A549 (cell line): ENCODE measurements around the gene AGXT. TPM values are rescaled to one million over a fixed set of nuclear protein-coding genes. Genes with fewer than 3 reads are reported as not detected.
A peak's percentile ranks its signal among the peaks of the same experiment; 100 is the strongest.

Experiments used
- ATAC-seq, 2 experiments: fragments of 200-7000 bp in 1 of 2; fragments of >200 bp in 1 of 2; cut with Nextera tagmentation in 1 of 2; cut with Tn5 transposase in 1 of 2; 3 replicates each; pipeline versions ENCODE4 v1.8.0 to v1.9.1; 2018 to 2020; ENCODE audit warnings: mild to moderate bottlenecking in 1 of 2, moderate library complexity in 1 of 2
- CTCF ChIA-PET: fragments of 300-600 bp; sonication (Branson Sonifier 250); formaldehyde crosslinking; extraction: SDS; loops from one replicate; lab custom pipeline; 2021; ENCODE audit warnings: antibody characterized with exemption, inconsistent platforms; lab: Yijun Ruan, JAX
- POLR2A ChIA-PET: fragments of 350-600 bp; formaldehyde crosslinking; extraction: SDS; loops from one replicate; lab custom pipeline; 2021; ENCODE audit warnings: antibody characterized with exemption, inconsistent platforms; lab: Yijun Ruan, JAX
- DNase-seq, 2 experiments: peaks; one replicate each; pipeline versions ENCODE4 v3.0.0 to v3.0.0-alpha.2; 2011 to 2016; ENCODE audit warnings: low read depth in 1 of 2, low spot score in 1 of 2
- FAIRE-seq: peaks from 2 replicates; lab custom pipeline; 2011; peaks lifted over from hg19 to GRCh38; lab: Jason Lieb, UNC
- H3K27ac ChIP-seq, 2 experiments: fragments of >200 bp; sonication (Bioruptor Twin); formaldehyde crosslinking; 3 replicates each; pipeline ENCODE4 v1.5.1; 2016 to 2017
- H3K4me1 ChIP-seq: fragments of >200 bp; sonication (Bioruptor Twin); formaldehyde crosslinking; 3 replicates; pipeline ENCODE4 v1.6.1; 2016
- H3K4me2 ChIP-seq: fragments of >200 bp; sonication (Bioruptor Twin); formaldehyde crosslinking; 3 replicates; pipeline ENCODE4 v1.6.1; 2016
- H3K4me3 ChIP-seq: fragments of >200 bp; sonication (Bioruptor Twin); formaldehyde crosslinking; 3 replicates; pipeline ENCODE4 v1.5.1; 2016
- H3K9me3 ChIP-seq: fragments of >200 bp; sonication (Bioruptor Twin); formaldehyde crosslinking; 3 replicates; pipeline ENCODE4 v1.6.1; 2016
- CHD2 ChIP-seq: fragments of 150-350 bp; IDR thresholded peaks from 2 replicates; pipeline ENCODE4 v1.6.1; 2014; ENCODE audit warnings: low read length; ENCODE audit not compliant: partially characterized antibody
- FOSL2 ChIP-seq, 2 experiments: fragments of 450-650 bp in 1 of 2; fragments of >200 bp in 1 of 2; sonication (Bioruptor Twin) in 1 of 2; formaldehyde crosslinking; IDR thresholded peaks; 2 replicates each; pipeline versions ENCODE4 v1.5.0 to v1.6.1; 2016 to 2020; ENCODE audit warnings: mild to moderate bottlenecking in 1 of 2, moderate library complexity in 1 of 2
- FOXS1 ChIP-seq: fragments of 250-450 bp; sonication (Bioruptor Pico); IDR thresholded peaks from 2 replicates; pipeline ENCODE4 v1.5.0; 2020; ENCODE audit warnings: mild to moderate bottlenecking, moderate library complexity
- HOXB13 ChIP-seq: fragments of 250-450 bp; sonication (Bioruptor Pico); IDR thresholded peaks from 2 replicates; pipeline ENCODE4 v1.5.0; 2020; ENCODE audit warnings: low read depth, mild to moderate bottlenecking, moderate library complexity
- JUN ChIP-seq, 2 experiments: fragments of >200 bp; sonication (Bioruptor Twin); formaldehyde crosslinking; IDR thresholded peaks; 2 replicates in 1 of 2; 3 replicates in 1 of 2; pipeline ENCODE4 v1.6.1; 2016 to 2017
- MAFK ChIP-seq: fragments of 450-650 bp; IDR thresholded peaks from 2 replicates; pipeline ENCODE4 v1.6.1; 2014; ENCODE audit not compliant: partially characterized antibody
- RCOR1 ChIP-seq: fragments of 150-350 bp; IDR thresholded peaks from 2 replicates; pipeline ENCODE4 v1.6.1; 2014; ENCODE audit warnings: antibody characterized with exemption, low read length, low read depth
- WGBS: methylation state at CpG from one replicate; pipeline ENCODE4 v1.1.6; 2017; ENCODE audit errors: missing lambda C conversion rate; 5-methylcytosine and 5-hydroxymethylcytosine counted together
- polyA plus RNA-seq, 4 experiments: library from polyadenylated mRNA; depleted of rRNA in 3 of 4; stranded (reverse); fragments of >200 nt; fragmentation: RNase III in 1 of 4; extraction: RNeasy Plus Mini Kit Qiagen cat#74134 plus additional on column Dnase treatment in 1 of 4; gene quantifications; 2 replicates in 3 of 4; 3 replicates in 1 of 4; pipeline ENCODE4 v1.2.3, GENCODE V29; 2011 to 2017
- TF ChIP-seq, protein P1 (sequence below): fragments of >200 bp; sonication (Bioruptor Twin); formaldehyde crosslinking; IDR thresholded peaks from 3 replicates; pipeline ENCODE4 v1.6.1; 2016
- TF ChIP-seq, protein P2 (sequence below): fragments of 450-650 bp; IDR thresholded peaks from 2 replicates; pipeline ENCODE4 v1.6.1; 2014; ENCODE audit warnings: antibody characterized with exemption
- TF ChIP-seq, protein P3 (sequence below): IDR thresholded peaks from 2 replicates; pipeline ENCODE4 v1.6.1; 2012
- TF ChIP-seq, protein P4 (sequence below): fragments of >200 bp; sonication (Bioruptor Twin); formaldehyde crosslinking; IDR thresholded peaks from 3 replicates; pipeline ENCODE4 v1.5.1; 2016

Gene AGXT
- polyA plus RNA-seq, 2 of the 4 experiments (the other 2 are of a cell fraction): not detected

DNA sequence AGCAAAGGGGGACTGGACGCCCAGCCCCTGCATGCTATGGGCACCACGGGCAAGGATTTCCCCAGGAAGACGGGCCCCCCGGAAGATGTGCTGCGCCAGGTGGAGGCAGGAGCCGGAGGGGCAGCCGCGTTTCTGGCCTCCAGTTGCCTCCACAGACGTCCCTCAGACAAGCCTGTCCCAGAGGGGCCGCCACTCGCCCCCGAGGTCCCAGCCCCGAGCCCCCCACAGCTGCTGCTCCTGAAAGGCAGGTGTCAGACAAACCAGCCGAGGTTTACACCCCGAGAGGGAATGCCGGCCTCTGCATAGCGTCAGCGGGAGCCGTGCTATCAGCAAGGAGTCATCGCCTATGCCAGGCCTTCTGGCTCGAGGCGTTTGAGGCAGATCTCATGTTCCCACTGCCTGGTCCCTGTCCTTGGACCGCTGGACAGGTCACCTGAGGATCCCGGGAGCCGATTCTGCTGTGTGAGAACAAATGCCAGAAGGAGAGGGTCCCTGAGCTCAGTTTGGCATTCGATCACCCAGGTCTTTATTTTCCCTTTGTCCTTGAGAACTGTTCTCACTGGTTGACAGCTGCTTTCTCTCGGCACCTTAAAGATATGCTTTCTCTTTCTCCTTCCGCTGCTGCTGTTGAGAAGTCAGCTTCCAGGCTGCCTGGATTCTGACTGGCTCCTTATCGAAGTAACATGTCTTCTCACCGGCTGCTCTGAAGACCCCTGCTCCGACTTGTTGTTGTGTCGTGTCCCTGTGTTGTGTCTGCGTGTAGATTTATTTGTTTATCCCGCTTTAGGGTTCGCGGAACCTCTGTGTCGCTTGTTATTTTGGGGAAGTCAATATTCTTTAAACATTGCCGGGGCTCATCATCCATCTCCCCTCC lies 58.1 kb downstream of the AGXT start:
- 56% methylated on average over 28 of the region's 38 CpGs for WGBS
- TF ChIP-seq, protein P1, sequence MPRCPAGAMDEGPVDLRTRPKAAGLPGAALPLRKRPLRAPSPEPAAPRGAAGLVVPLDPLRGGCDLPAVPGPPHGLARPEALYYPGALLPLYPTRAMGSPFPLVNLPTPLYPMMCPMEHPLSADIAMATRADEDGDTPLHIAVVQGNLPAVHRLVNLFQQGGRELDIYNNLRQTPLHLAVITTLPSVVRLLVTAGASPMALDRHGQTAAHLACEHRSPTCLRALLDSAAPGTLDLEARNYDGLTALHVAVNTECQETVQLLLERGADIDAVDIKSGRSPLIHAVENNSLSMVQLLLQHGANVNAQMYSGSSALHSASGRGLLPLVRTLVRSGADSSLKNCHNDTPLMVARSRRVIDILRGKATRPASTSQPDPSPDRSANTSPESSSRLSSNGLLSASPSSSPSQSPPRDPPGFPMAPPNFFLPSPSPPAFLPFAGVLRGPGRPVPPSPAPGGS: no peak
- TF ChIP-seq CHD2 (no peak), HOXB13 (CRISPR knock-in tag) (no peak), FOXS1 (CRISPR knock-in tag) (no peak), JUN (IDR thresholded peaks at IDR 0.05) (no peak), RCOR1 (no peak)
- TF ChIP-seq, protein P2, sequence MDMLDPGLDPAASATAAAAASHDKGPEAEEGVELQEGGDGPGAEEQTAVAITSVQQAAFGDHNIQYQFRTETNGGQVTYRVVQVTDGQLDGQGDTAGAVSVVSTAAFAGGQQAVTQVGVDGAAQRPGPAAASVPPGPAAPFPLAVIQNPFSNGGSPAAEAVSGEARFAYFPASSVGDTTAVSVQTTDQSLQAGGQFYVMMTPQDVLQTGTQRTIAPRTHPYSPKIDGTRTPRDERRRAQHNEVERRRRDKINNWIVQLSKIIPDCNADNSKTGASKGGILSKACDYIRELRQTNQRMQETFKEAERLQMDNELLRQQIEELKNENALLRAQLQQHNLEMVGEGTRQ: no peak
- TF ChIP-seq, protein P3, sequence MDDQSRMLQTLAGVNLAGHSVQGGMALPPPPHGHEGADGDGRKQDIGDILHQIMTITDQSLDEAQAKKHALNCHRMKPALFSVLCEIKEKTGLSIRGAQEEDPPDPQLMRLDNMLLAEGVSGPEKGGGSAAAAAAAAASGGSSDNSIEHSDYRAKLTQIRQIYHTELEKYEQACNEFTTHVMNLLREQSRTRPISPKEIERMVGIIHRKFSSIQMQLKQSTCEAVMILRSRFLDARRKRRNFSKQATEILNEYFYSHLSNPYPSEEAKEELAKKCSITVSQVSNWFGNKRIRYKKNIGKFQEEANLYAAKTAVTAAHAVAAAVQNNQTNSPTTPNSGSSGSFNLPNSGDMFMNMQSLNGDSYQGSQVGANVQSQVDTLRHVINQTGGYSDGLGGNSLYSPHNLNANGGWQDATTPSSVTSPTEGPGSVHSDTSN: no peak
- TF ChIP-seq, all 56 proteins: peak for 0
- Histone ChIP-seq H3K4me1 (peaks cover 16% of the 10 kb centered on the region), H3K9me3 (no peaks in the 10 kb centered on the region), H3K4me2 (peak overlapping the region; percentile 21; the same call in 1 of the 3 replicates), H3K4me3 (no peak overlapping the region), H3K27ac (no peak overlapping the region; a peak in 1 of 6 replicates)
- DNase-seq (no peak), FAIRE-seq (no peak), ATAC-seq (peak; percentile 18 to 53; a peak in 3 of 6 replicates)
- ChIA-PET CTCF (interaction anchor here (0.8 to 2.1 kb wide), 6 partner anchors 9 to 91 kb away, joined by 3 to 5 read pairs (median 4); no protein-coding TSS in a partner anchor), POLR2A (no interaction called here)

- ATAC-seq (no peak), DNase-seq (no peak), FAIRE-seq (no peak)
- no peaks in the 10 kb centered on the region for H3K9me3 ChIP-seq
- 94% methylated on average over 7 of the region's 7 CpGs for WGBS
- ChIA-PET CTCF (interaction anchor here (0.8 to 2.1 kb wide), 6 partner anchors 8 to 91 kb away, joined by 3 to 5 read pairs (median 4); no protein-coding TSS in a partner anchor), POLR2A (no interaction called here)
- peaks cover 10% of the 10 kb centered on the region for H3K4me1 ChIP-seq
- no peak overlapping the region for H3K4me2 ChIP-seq
- TF ChIP-seq MAFK (peak; percentile 52), FOSL2 (IDR thresholded peaks at IDR 0.05) (no peak), FOSL2 (CRISPR knock-in tag; IDR thresholded peaks at IDR 0.05) (no peak)
- TF ChIP-seq, protein P4, sequence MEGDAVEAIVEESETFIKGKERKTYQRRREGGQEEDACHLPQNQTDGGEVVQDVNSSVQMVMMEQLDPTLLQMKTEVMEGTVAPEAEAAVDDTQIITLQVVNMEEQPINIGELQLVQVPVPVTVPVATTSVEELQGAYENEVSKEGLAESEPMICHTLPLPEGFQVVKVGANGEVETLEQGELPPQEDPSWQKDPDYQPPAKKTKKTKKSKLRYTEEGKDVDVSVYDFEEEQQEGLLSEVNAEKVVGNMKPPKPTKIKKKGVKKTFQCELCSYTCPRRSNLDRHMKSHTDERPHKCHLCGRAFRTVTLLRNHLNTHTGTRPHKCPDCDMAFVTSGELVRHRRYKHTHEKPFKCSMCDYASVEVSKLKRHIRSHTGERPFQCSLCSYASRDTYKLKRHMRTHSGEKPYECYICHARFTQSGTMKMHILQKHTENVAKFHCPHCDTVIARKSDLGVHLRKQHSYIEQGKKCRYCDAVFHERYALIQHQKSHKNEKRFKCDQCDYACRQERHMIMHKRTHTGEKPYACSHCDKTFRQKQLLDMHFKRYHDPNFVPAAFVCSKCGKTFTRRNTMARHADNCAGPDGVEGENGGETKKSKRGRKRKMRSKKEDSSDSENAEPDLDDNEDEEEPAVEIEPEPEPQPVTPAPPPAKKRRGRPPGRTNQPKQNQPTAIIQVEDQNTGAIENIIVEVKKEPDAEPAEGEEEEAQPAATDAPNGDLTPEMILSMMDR: no peak
- H3K27ac ChIP-seq: no peak overlapping the region
- H3K4me3 ChIP-seq: no peak overlapping the region
These were observed 58.8 kb downstream of the AGXT start for GRCh38 chr2:240927390-240927781.

DNA sequence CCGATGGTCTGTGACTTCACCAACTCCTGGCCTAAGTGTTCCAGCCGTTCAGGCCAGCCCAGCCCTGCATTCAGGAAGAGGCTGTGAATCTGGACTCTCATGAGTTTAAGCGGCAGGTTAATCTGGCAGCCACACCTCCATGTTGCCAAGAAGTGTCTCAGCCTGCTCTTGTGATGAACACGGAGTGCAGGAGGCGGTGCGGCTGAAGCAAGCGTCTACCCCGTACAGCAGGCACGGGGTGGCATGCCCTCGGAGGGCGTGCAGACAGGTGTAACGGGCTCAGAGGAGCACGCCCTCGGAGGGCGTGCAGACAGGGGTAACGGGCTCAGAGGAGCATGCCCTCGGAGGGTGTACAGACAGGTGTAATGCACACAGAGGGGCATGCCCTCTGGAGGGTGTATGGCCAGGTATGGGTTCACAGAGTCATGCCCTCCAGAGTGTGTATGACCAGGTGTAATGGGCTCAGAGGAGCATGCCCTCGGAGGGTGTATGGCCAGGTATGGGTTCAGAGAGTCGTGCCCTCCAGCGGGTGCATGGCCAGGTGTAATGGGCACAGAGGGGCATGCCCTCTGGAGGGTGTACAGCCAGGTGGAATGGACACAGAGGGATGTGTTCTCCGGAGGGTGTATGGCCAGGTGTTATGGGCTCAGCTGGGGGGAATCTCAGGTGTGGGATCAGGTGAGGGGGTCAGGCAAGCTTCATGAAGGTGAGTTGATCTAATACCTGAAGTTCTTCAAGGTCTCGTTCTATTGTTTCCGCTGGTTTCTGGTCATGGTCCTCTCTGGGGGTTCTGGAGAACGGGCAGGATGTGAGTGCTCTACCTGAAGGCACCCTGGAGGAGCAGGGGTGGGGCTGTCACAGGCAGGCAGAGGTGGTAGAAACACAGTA lies 60.1 kb downstream of the AGXT start:
- no peak for FAIRE-seq
- TF ChIP-seq, protein P3: no peak
- TF ChIP-seq, protein P1: no peak
- TF ChIP-seq HOXB13 (CRISPR knock-in tag): no peak
- ATAC-seq: no peak
- no peak overlapping the region for H3K4me2 ChIP-seq
- H3K27ac ChIP-seq: no peak overlapping the region
- CTCF ChIA-PET: interaction anchor here (2.1 kb wide), 1 partner anchor 55 kb away, joined by 4 read pairs; no protein-coding TSS in a partner anchor
- no peak overlapping the region for H3K4me3 ChIP-seq
- no peaks in the 10 kb centered on the region for H3K9me3 ChIP-seq
- POLR2A ChIA-PET: no interaction called here
- WGBS: 73% methylated on average over 23 of the region's 24 CpGs
- H3K4me1 ChIP-seq: no peaks in the 10 kb centered on the region
- DNase-seq: no peak
